Choroid plexus epithelial cell (primary cell): Measurements from ENCODE around the gene PLXNA2.

Source experiments
- DNase-seq: peaks from one replicate; pipeline ENCODE4 v3.0.0-alpha.2; 2010; ENCODE audit warnings: low read depth
- H3K4me3 ChIP-seq: 2 replicates; pipeline ENCODE4 v1.5.1; 2011; ENCODE audit warnings: low read depth, mild to moderate bottlenecking, control low read depth, low read length, moderate library complexity
- CTCF ChIP-seq: conservative IDR thresholded peaks from 2 replicates; pipeline ENCODE4 v1.5.1; 2011; ENCODE audit warnings: low read depth, mild to moderate bottlenecking, control low read depth, inconsistent platforms, low read length, moderate library complexity

PLXNA2 gene

GRCh38 chr1:208256091-208256490 lies 11.9 kb upstream of the PLXNA2 start:
- DNase-seq = no peak
- H3K4me3 ChIP-seq = no peak overlapping the region
- no peak for TF ChIP-seq CTCF

- DNase-seq = peak; percentile 80
- H3K4me3 ChIP-seq = no peak overlapping the region
- no peak for TF ChIP-seq CTCF
These were observed 10.7 kb upstream of the PLXNA2 start for GRCh38 chr1:208254862-208255261.

GRCh38 chr1:208254376-208254775 lies 10.2 kb upstream of the PLXNA2 start:
- peak; percentile 25 for DNase-seq
- TF ChIP-seq CTCF = no peak
- no peak overlapping the region for H3K4me3 ChIP-seq

- TF ChIP-seq CTCF = no peak
- no peak overlapping the region for H3K4me3 ChIP-seq
- DNase-seq = peak; percentile 42
These were observed 8.8 kb upstream of the PLXNA2 start for GRCh38 chr1:208252836-208253576.

- peak; percentile 22 for TF ChIP-seq CTCF
- no peak overlapping the region for H3K4me3 ChIP-seq
- DNase-seq = no peak
These were observed 8.0 kb upstream of the PLXNA2 start for GRCh38 chr1:208251911-208252835.

GRCh38 chr1:208251015-208251414 lies 6.8 kb upstream of the PLXNA2 start:
- DNase-seq = no peak
- no peak overlapping the region for H3K4me3 ChIP-seq
- no peak for TF ChIP-seq CTCF
